ENCODE measurements around the gene SIGLEC9. TPM values are rescaled to one million over a fixed set of nuclear protein-coding genes. Genes with fewer than 3 reads are reported as not detected.

SIGLEC9 gene
- total RNA-seq, 1 donor: not detected

GRCh38 chr19:51090471-51090870 lies 34.2 kb upstream of the SIGLEC9 start:
- DNase-seq (ENCODE audit: low read depth): peak; percentile 4
- no peak for TF ChIP-seq CTCF (IDR thresholded peaks at IDR 0.05; ENCODE audit: insufficient read depth, low read depth, low read length)
- no peak overlapping the region for H3K4me3 ChIP-seq (ENCODE audit: low read depth, low read length)

- no peak for TF ChIP-seq CTCF (IDR thresholded peaks at IDR 0.05; ENCODE audit: insufficient read depth, low read depth, low read length)
- DNase-seq (ENCODE audit: low read depth): no peak
- H3K4me3 ChIP-seq (ENCODE audit: low read depth, low read length): no peak overlapping the region
Measured at GRCh38 chr19:51091126-51091525, 33.6 kb upstream of the SIGLEC9 start.

GRCh38 chr19:51091895-51092873 lies 32.5 kb upstream of the SIGLEC9 start:
- no peak for TF ChIP-seq CTCF (IDR thresholded peaks at IDR 0.05; ENCODE audit: insufficient read depth, low read depth, low read length)
- H3K4me3 ChIP-seq (ENCODE audit: low read depth, low read length): no peak overlapping the region
- DNase-seq (ENCODE audit: low read depth): no peak

- TF ChIP-seq CTCF (IDR thresholded peaks at IDR 0.05; ENCODE audit: insufficient read depth, low read depth, low read length): no peak
- no peak for DNase-seq (ENCODE audit: low read depth)
Measured at GRCh38 chr19:51093101-51093500, 31.6 kb upstream of the SIGLEC9 start.

GRCh38 chr19:51093510-51094345 lies 31.0 kb upstream of the SIGLEC9 start:
- H3K4me3 ChIP-seq (ENCODE audit: low read depth, low read length): no peak overlapping the region
- TF ChIP-seq CTCF (IDR thresholded peaks at IDR 0.05; ENCODE audit: insufficient read depth, low read depth, low read length): no peak
- DNase-seq (ENCODE audit: low read depth): no peak

More at GRCh38 chr19:51093101-51093500, 31.6 kb upstream of the SIGLEC9 start:
- no peak overlapping the region for H3K4me3 ChIP-seq (ENCODE audit: low read depth, low read length)

GRCh38 chr19:51094696-51095279 lies 29.9 kb upstream of the SIGLEC9 start:
- DNase-seq (ENCODE audit: low read depth): peak; percentile 21

More at GRCh38 chr19:51094696-51095279, 29.9 kb upstream of the SIGLEC9 start:
- no peak overlapping the region for H3K4me3 ChIP-seq (ENCODE audit: low read depth, low read length)
- TF ChIP-seq CTCF (IDR thresholded peaks at IDR 0.05; ENCODE audit: insufficient read depth, low read depth, low read length): peak; percentile 61

Data from fibroblast of villous mesenchyme (primary cell).